ENCODE measurements around the gene TACC2. TPM values are rescaled to one million over a fixed set of nuclear protein-coding genes. Genes with fewer than 3 reads are reported as not detected.

TACC2 gene
- total RNA-seq, 1 donor from 2014 or later: 32.2 TPM

DNA sequence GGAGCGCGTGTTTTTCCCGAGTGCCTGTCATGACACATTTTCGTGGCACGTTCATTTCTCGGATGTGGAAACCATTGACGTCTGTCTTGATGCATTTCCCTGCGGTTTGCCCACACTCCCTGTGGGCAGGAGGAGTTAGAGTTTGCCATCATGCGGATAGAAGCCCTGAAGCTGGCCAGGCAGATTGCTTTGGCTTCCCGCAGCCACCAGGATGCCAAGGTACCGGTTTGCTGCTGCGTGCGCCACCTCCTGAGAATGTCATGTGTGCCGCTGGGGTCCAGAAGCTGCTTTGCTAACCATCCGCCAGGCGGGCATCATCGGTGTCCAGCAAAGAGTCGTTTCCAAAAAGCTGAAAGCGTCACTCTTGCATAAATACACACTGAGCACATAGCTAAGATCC lies 241.3 kb downstream of the TACC2 start:
- Mint-ChIP-seq H3K9me3 (ENCODE audit: unreplicated experiment) (no peaks in the 10 kb centered on the region), H3K4me3 (ENCODE audit: unreplicated experiment) (no peak overlapping the region), H3K27me3 (ENCODE audit: unreplicated experiment) (peaks cover 3% of the 10 kb centered on the region), H3K27ac (ENCODE audit: unreplicated experiment) (no peak overlapping the region), H3K36me3 (ENCODE audit: low read depth, unreplicated experiment) (peaks cover 28% of the 10 kb centered on the region), H3K4me1 (ENCODE audit: unreplicated experiment) (peaks cover 10% of the 10 kb centered on the region)
- no peak for DNase-seq (ENCODE audit: low spot score)
- TF ChIP-seq, protein P1, sequence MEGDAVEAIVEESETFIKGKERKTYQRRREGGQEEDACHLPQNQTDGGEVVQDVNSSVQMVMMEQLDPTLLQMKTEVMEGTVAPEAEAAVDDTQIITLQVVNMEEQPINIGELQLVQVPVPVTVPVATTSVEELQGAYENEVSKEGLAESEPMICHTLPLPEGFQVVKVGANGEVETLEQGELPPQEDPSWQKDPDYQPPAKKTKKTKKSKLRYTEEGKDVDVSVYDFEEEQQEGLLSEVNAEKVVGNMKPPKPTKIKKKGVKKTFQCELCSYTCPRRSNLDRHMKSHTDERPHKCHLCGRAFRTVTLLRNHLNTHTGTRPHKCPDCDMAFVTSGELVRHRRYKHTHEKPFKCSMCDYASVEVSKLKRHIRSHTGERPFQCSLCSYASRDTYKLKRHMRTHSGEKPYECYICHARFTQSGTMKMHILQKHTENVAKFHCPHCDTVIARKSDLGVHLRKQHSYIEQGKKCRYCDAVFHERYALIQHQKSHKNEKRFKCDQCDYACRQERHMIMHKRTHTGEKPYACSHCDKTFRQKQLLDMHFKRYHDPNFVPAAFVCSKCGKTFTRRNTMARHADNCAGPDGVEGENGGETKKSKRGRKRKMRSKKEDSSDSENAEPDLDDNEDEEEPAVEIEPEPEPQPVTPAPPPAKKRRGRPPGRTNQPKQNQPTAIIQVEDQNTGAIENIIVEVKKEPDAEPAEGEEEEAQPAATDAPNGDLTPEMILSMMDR (IDR thresholded peaks at IDR 0.05; ENCODE audit: unreplicated experiment): no peak

GRCh38 chr10:122232769-122233168 lies 243.8 kb downstream of the TACC2 start:
- Mint-ChIP-seq H3K4me1 (ENCODE audit: unreplicated experiment) (no peaks in the 10 kb centered on the region), H3K27me3 (ENCODE audit: unreplicated experiment) (peaks cover 3% of the 10 kb centered on the region), H3K9me3 (ENCODE audit: unreplicated experiment) (no peaks in the 10 kb centered on the region), H3K27ac (ENCODE audit: unreplicated experiment) (no peak overlapping the region), H3K4me3 (ENCODE audit: unreplicated experiment) (no peak overlapping the region), H3K36me3 (ENCODE audit: low read depth, unreplicated experiment) (peaks cover 20% of the 10 kb centered on the region)
- TF ChIP-seq, protein P1 (IDR thresholded peaks at IDR 0.05; ENCODE audit: unreplicated experiment): no peak
- no peak for DNase-seq (ENCODE audit: low spot score)

DNA sequence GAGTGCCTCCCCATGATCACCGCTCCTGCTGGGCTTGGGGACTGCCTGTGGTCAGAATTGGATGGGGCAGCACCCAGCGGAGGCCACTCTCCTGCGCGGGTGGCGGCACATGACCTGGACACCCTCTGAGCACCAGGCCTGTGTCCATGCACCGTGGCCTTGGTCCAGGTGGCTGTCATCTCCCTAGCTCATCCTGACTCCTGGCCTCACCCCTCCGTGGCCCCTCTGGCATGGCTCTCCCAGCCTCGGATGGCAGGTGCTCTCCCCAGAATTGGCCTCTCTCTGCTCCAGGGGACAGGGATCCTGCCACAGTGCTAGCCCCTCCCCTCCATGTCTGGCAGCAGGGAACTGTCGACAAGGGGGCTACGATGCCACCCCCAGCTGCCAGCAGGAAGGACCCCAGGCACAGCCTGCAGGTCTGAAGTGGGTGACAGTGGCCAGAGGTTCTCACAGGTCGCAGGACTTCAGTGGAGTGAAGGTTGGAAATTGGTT lies 244.9 kb downstream of the TACC2 start:
- TF ChIP-seq, protein P1 (IDR thresholded peaks at IDR 0.05; ENCODE audit: unreplicated experiment): no peak
- no peaks in the 10 kb centered on the region for H3K9me3 Mint-ChIP-seq (ENCODE audit: unreplicated experiment)
- peaks cover 3% of the 10 kb centered on the region for H3K27me3 Mint-ChIP-seq (ENCODE audit: unreplicated experiment)
- H3K4me1 Mint-ChIP-seq (ENCODE audit: unreplicated experiment): no peaks in the 10 kb centered on the region
- no peak overlapping the region for H3K27ac Mint-ChIP-seq (ENCODE audit: unreplicated experiment)
- H3K4me3 Mint-ChIP-seq (ENCODE audit: unreplicated experiment): no peak overlapping the region
- H3K36me3 Mint-ChIP-seq (ENCODE audit: low read depth, unreplicated experiment): peaks cover 20% of the 10 kb centered on the region
- DNase-seq (ENCODE audit: low spot score): no peak

DNA sequence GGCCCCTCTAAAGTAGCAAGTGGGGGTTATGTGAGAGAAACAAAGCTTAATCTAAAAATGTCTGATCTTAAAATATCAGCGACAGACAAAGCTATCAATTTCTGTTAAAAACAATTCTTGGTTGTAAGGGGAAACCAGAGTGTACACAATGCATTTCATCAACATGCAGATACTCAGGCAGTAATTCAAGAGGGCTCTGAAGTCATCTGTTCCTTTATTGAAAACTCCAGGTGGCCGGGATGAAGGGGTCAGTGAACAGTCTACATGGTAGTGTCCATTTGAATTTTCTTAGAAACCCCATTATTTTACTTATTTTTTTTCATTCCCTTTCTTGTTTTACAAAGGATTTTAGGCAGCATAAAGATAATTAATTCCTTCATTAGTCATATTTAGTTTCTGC lies 245.5 kb downstream of the TACC2 start:
- Mint-ChIP-seq H3K27ac (ENCODE audit: unreplicated experiment) (no peak overlapping the region), H3K9me3 (ENCODE audit: unreplicated experiment) (no peaks in the 10 kb centered on the region), H3K27me3 (ENCODE audit: unreplicated experiment) (peaks cover 3% of the 10 kb centered on the region), H3K36me3 (ENCODE audit: low read depth, unreplicated experiment) (peaks cover 18% of the 10 kb centered on the region), H3K4me3 (ENCODE audit: unreplicated experiment) (no peak overlapping the region), H3K4me1 (ENCODE audit: unreplicated experiment) (no peaks in the 10 kb centered on the region)
- TF ChIP-seq, protein P1 (IDR thresholded peaks at IDR 0.05; ENCODE audit: unreplicated experiment): no peak
- DNase-seq (ENCODE audit: low spot score): no peak

DNA sequence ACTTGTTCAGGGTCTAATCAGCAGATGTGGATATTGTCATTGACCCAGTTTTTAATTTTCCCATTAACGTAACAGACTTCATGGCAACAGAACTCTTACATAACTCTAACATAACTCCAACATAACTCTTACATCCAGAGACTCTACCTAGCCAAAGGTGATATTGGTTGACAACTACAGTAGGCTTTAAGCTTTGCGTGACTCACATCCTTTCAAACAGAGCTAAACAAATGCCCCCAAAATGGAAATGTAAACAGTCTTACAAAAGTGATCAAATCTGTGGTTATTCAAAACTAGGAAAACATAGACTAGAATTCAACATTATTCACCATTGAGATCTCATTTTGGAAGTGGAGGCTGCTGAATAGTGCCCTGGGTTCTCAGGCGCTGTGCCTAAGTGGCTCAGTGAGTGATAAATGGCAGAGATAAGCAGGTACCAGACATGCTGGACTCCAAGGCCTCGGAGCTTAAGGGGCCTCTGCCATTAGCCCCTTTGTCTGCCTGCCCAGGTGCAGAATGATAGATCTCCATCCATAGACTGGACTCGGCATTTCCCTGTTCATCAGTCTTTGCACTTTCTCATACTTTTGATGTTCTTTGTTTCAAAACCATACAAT lies 247.8 kb downstream of the TACC2 start:
- DNase-seq (ENCODE audit: low spot score): no peak
- Mint-ChIP-seq H3K36me3 (ENCODE audit: low read depth, unreplicated experiment) (peaks cover 10% of the 10 kb centered on the region), H3K27ac (ENCODE audit: unreplicated experiment) (no peak overlapping the region), H3K4me1 (ENCODE audit: unreplicated experiment) (no peaks in the 10 kb centered on the region), H3K4me3 (ENCODE audit: unreplicated experiment) (no peak overlapping the region), H3K27me3 (ENCODE audit: unreplicated experiment) (peaks cover 4% of the 10 kb centered on the region), H3K9me3 (ENCODE audit: unreplicated experiment) (no peaks in the 10 kb centered on the region)
- TF ChIP-seq, protein P1 (IDR thresholded peaks at IDR 0.05; ENCODE audit: unreplicated experiment): no peak
